Kidney epithelial cell (primary cell): ENCODE results near the gene DEFB114. TPM values are rescaled to one million over a fixed set of nuclear protein-coding genes. Genes with fewer than 3 reads are reported as not detected.

Experiments used
- DNase-seq: peaks from one replicate; pipeline ENCODE4 v3.0.0-alpha.2; 2010; ENCODE audit warnings: low read depth
- H3K27me3 ChIP-seq: 2 replicates; pipeline ENCODE4 v1.6.0; 2011; ENCODE audit warnings: low read length; ENCODE audit not compliant: control insufficient read depth, insufficient read depth
- H3K36me3 ChIP-seq: 2 replicates; pipeline ENCODE4 v1.5.1; 2011; ENCODE audit warnings: low read length; ENCODE audit not compliant: control insufficient read depth, insufficient read depth
- H3K4me3 ChIP-seq: 2 replicates; pipeline ENCODE4 v1.5.1; 2011; ENCODE audit warnings: low read depth, mild to moderate bottlenecking, control low read depth, low read length
- CTCF ChIP-seq: IDR thresholded peaks from 2 replicates; pipeline ENCODE4 v1.5.1; 2011; ENCODE audit warnings: mild to moderate bottlenecking, moderate library complexity, low read length, control low read depth, inconsistent platforms; ENCODE audit not compliant: insufficient read depth, poor library complexity, severe bottlenecking
- total RNA-seq: library from RNA; depleted of rRNA; stranded (reverse); fragments of >200 nt; gene quantifications from 2 replicates; pipeline ENCODE4 v1.2.3, GENCODE V29; 2015

DEFB114 gene
- total RNA-seq, 1 donor from 2014 or later = not detected

- no peak for DNase-seq
- H3K4me3 ChIP-seq = no peak overlapping the region
- H3K27me3 ChIP-seq = no peaks in the 10 kb centered on the region
- TF ChIP-seq CTCF = no peak
- no peaks in the 10 kb centered on the region for H3K36me3 ChIP-seq
Measured at GRCh38 chr6:49986551-49986950, 22.6 kb upstream of the DEFB114 start.

GRCh38 chr6:49982046-49982445 is 18.1 kb upstream of the DEFB114 start:
- Histone ChIP-seq H3K27me3 (no peaks in the 10 kb centered on the region), H3K4me3 (no peak overlapping the region), H3K36me3 (no peaks in the 10 kb centered on the region)
- no peak for DNase-seq
- no peak for TF ChIP-seq CTCF

GRCh38 chr6:49980898-49981297 is 16.9 kb upstream of the DEFB114 start:
- no peak overlapping the region for H3K4me3 ChIP-seq
- H3K27me3 ChIP-seq = no peaks in the 10 kb centered on the region
- no peak for DNase-seq
- no peaks in the 10 kb centered on the region for H3K36me3 ChIP-seq
- no peak for TF ChIP-seq CTCF

- no peak for TF ChIP-seq CTCF
- no peak overlapping the region for H3K4me3 ChIP-seq
- no peaks in the 10 kb centered on the region for H3K27me3 ChIP-seq
- H3K36me3 ChIP-seq = no peaks in the 10 kb centered on the region
- no peak for DNase-seq
Measured at GRCh38 chr6:49979584-49979983, 15.6 kb upstream of the DEFB114 start.

- TF ChIP-seq CTCF = no peak
- Histone ChIP-seq H3K4me3 (no peak overlapping the region), H3K36me3 (no peaks in the 10 kb centered on the region), H3K27me3 (no peaks in the 10 kb centered on the region)
- no peak for DNase-seq
Measured at GRCh38 chr6:49978332-49979226, 14.6 kb upstream of the DEFB114 start.

- no peak for TF ChIP-seq CTCF
- H3K36me3 ChIP-seq = no peaks in the 10 kb centered on the region
- no peaks in the 10 kb centered on the region for H3K27me3 ChIP-seq
- no peak for DNase-seq
- H3K4me3 ChIP-seq = no peak within 1 kb of the TSS
Measured at GRCh38 chr6:49969605-49970004, 5.6 kb upstream of the DEFB114 start, which contains the start of gene DEFB113. Gene DEFB113, minus strand, starts transcription at chr6:49969625. Its CDS starts 0 bp downstream, at chr6:49969625.
